BLaER1 (cell line): ENCODE measurements around the gene IFITM1.
A peak's percentile ranks its signal among the peaks of the same experiment; 100 is the strongest.

ENCODE experiments used
- H3K27ac ChIP-seq: shearing (Covaris generic); formaldehyde crosslinking; 2 replicates; pipeline ENCODE4 v1.8.1; 2022
- H3K27me3 ChIP-seq: shearing (Covaris generic); formaldehyde crosslinking; 2 replicates; pipeline ENCODE4 v1.8.1; 2022
- H3K36me3 ChIP-seq: shearing (Covaris generic); formaldehyde crosslinking; 2 replicates; pipeline ENCODE4 v1.8.1; 2022
- H3K4me1 ChIP-seq: shearing (Covaris generic); formaldehyde crosslinking; 2 replicates; pipeline ENCODE4 v1.8.1; 2022
- H3K4me2 ChIP-seq: shearing (Covaris generic); formaldehyde crosslinking; 2 replicates; pipeline ENCODE4 v1.8.1; 2022
- H3K4me3 ChIP-seq: shearing (Covaris generic); formaldehyde crosslinking; 2 replicates; pipeline ENCODE4 v1.8.1; 2022
- H3K9ac ChIP-seq: shearing (Covaris generic); formaldehyde crosslinking; 2 replicates; pipeline ENCODE4 v1.8.1; 2022
- H3K9me3 ChIP-seq: shearing (Covaris generic); formaldehyde crosslinking; 2 replicates; pipeline ENCODE4 v1.8.1; 2022
- H4K20me1 ChIP-seq: shearing (Covaris generic); formaldehyde crosslinking; 2 replicates; pipeline ENCODE4 v1.8.1; 2022
- Cebpa-rat ChIP-seq: shearing (Covaris generic); IDR thresholded peaks from 2 replicates; pipeline ENCODE4 v1.8.1; 2022

The IFITM1 gene

GRCh38 chr11:272931-273198 lies 41.0 kb upstream of the IFITM1 start:
- peaks cover 10% of the 10 kb centered on the region; the same call in 1 of the 2 replicates for H3K9me3 ChIP-seq
- H3K4me1 ChIP-seq, result peaks cover 34% of the 10 kb centered on the region
- no peak for TF ChIP-seq Cebpa-rat
- no peak overlapping the region for H3K4me2 ChIP-seq
- H3K27ac ChIP-seq, result no peak overlapping the region
- no peak overlapping the region for H3K9ac ChIP-seq
- no peaks in the 10 kb centered on the region for H4K20me1 ChIP-seq
- H3K4me3 ChIP-seq, result no peak overlapping the region
- no peaks in the 10 kb centered on the region; the same call in 1 of the 2 replicates for H3K36me3 ChIP-seq
- peaks cover 5% of the 10 kb centered on the region for H3K27me3 ChIP-seq

GRCh38 chr11:276219-276618 lies 37.6 kb upstream of the IFITM1 start:
- H3K27me3 ChIP-seq, result peaks cover 38% of the 10 kb centered on the region
- H3K9ac ChIP-seq, result no peak overlapping the region
- TF ChIP-seq Cebpa-rat, result no peak
- H3K36me3 ChIP-seq, result no peaks in the 10 kb centered on the region; the same call in 1 of the 2 replicates
- peaks cover 40% of the 10 kb centered on the region for H3K4me1 ChIP-seq
- H3K27ac ChIP-seq, result no peak overlapping the region
- H3K4me3 ChIP-seq, result no peak overlapping the region
- H4K20me1 ChIP-seq, result peaks cover 12% of the 10 kb centered on the region
- H3K4me2 ChIP-seq, result no peak overlapping the region
- H3K9me3 ChIP-seq, result peaks cover 17% of the 10 kb centered on the region; the same call in 1 of the 2 replicates

DNA sequence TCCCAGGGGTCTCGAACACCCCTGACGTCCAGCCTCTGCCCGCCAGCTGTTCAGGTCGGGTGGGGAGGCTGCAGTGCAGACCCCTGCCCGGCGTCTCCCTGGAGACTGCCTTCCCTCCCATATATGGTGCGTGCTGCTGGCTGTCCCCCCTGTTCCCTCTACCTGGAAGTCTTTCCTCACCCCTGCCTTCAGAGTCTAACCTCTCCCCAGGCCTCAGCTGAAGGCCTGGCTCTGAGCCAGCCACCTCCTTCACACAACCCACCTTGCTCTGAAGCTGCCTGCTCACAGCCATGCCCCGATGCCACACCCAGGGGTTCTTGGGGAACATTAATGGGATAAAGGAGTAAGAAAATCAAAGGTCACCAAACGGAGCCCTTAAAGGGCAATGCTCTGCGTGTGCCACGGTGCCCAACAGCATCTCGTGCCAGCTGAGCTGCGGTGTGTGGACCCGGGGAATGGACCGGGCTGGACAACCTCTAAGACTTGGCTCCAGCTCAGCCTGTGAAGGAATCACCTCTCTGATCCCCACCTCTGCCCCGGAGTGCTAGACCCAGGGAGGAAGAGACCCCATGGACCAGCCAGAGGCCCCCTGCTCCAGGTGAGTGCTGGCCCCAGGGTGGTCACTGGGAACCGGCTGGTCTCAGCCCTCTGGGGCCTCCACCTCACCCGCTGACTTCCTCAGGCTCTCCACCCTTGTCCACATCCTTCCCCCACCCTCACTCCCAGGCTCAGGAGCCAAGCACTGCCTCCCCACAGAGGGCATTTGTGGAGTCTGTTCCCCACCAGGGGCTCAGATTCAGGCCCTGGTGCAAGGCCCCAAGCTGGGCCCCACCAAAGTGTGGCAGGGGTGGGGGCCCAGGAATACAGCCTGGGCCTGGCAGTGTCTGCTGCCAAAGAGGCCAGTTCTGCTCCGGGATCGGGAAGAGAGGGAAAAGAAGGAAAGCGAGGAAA lies 35.6 kb upstream of the IFITM1 start, which contains the start of gene NLRP6:
Gene NLRP6, plus strand, starts transcription at position 407 of the 951 bp plus-strand sequence. Its CDS starts 163 bp downstream, at position 570.
- Histone ChIP-seq H3K27me3 (peaks cover 59% of the 10 kb centered on the region), H3K27ac (no peak within 1 kb of the TSS), H3K4me1 (peaks cover 40% of the 10 kb centered on the region), H3K36me3 (no peaks in the 10 kb centered on the region), H3K9ac (no peak within 1 kb of the TSS), H3K4me2 (peak within 1 kb of the TSS; percentile 71), H3K4me3 (peak within 1 kb of the TSS; percentile 53), H4K20me1 (peaks cover 27% of the 10 kb centered on the region), H3K9me3 (peaks cover 17% of the 10 kb centered on the region; the same call in 1 of the 2 replicates)
- TF ChIP-seq Cebpa-rat, result no peak

GRCh38 chr11:279040-279965 lies 34.5 kb upstream of the IFITM1 start:
- TF ChIP-seq Cebpa-rat, result no peak
- peak overlapping the region; percentile 71 for H3K4me2 ChIP-seq

DNA sequence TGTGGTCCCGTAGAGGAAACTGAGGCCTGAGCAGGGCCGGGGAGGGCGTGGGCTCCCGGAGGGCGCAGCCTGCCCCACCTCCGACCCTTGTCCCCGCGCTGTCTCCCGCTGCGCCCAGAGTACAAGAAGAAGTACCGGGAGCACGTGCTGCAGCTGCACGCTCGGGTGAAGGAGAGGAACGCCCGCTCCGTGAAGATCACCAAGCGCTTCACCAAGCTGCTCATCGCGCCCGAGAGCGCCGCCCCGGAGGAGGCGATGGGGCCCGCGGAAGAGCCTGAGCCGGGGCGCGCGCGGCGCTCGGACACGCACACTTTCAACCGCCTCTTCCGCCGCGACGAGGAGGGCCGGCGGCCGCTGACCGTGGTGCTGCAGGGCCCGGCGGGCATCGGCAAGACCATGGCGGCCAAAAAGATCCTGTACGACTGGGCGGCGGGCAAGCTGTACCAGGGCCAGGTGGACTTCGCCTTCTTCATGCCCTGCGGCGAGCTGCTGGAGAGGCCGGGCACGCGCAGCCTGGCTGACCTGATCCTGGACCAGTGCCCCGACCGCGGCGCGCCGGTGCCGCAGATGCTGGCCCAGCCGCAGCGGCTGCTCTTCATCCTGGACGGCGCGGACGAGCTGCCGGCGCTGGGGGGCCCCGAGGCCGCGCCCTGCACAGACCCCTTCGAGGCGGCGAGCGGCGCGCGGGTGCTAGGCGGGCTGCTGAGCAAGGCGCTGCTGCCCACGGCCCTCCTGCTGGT lies 33.7 kb upstream of the IFITM1 start:
- no peak for TF ChIP-seq Cebpa-rat
- Histone ChIP-seq H3K4me3 (peak overlapping the region; percentile 53), H3K4me2 (peak overlapping the region; percentile 71), H3K27ac (no peak overlapping the region), H3K9ac (no peak overlapping the region), H3K4me1 (peaks cover 40% of the 10 kb centered on the region), H3K27me3 (peaks cover 77% of the 10 kb centered on the region), H3K9me3 (peaks cover 17% of the 10 kb centered on the region; the same call in 1 of the 2 replicates), H4K20me1 (peaks cover 27% of the 10 kb centered on the region), H3K36me3 (no peaks in the 10 kb centered on the region)

More at GRCh38 chr11:279040-279965, 34.5 kb upstream of the IFITM1 start:
- Histone ChIP-seq H4K20me1 (peaks cover 27% of the 10 kb centered on the region), H3K27me3 (peaks cover 69% of the 10 kb centered on the region), H3K9ac (no peak overlapping the region), H3K4me1 (peaks cover 40% of the 10 kb centered on the region), H3K4me3 (peak overlapping the region; percentile 53), H3K9me3 (peaks cover 17% of the 10 kb centered on the region; the same call in 1 of the 2 replicates), H3K36me3 (no peaks in the 10 kb centered on the region), H3K27ac (no peak overlapping the region)

DNA sequence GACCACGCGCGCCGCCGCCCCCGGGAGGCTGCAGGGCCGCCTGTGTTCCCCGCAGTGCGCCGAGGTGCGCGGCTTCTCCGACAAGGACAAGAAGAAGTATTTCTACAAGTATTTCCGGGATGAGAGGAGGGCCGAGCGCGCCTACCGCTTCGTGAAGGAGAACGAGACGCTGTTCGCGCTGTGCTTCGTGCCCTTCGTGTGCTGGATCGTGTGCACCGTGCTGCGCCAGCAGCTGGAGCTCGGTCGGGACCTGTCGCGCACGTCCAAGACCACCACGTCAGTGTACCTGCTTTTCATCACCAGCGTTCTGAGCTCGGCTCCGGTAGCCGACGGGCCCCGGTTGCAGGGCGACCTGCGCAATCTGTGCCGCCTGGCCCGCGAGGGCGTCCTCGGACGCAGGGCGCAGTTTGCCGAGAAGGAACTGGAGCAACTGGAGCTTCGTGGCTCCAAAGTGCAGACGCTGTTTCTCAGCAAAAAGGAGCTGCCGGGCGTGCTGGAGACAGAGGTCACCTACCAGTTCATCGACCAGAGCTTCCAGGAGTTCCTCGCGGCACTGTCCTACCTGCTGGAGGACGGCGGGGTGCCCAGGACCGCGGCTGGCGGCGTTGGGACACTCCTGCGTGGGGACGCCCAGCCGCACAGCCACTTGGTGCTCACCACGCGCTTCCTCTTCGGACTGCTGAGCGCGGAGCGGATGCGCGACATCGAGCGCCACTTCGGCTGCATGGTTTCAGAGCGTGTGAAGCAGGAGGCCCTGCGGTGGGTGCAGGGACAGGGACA lies 32.9 kb upstream of the IFITM1 start:
- TF ChIP-seq Cebpa-rat, result no peak
- Histone ChIP-seq H3K27me3 (peaks cover 85% of the 10 kb centered on the region), H3K27ac (no peak overlapping the region), H3K36me3 (no peaks in the 10 kb centered on the region), H3K4me3 (peak overlapping the region; percentile 53; the same call in 1 of the 2 replicates), H3K9me3 (peaks cover 17% of the 10 kb centered on the region; the same call in 1 of the 2 replicates), H4K20me1 (peaks cover 27% of the 10 kb centered on the region), H3K4me2 (peak overlapping the region; percentile 71), H3K9ac (no peak overlapping the region), H3K4me1 (peaks cover 40% of the 10 kb centered on the region)

- peaks cover 40% of the 10 kb centered on the region for H3K4me1 ChIP-seq
- peaks cover 10% of the 10 kb centered on the region; the same call in 1 of the 2 replicates for H3K9me3 ChIP-seq
- H3K4me2 ChIP-seq, result peak overlapping the region; percentile 71
- peak overlapping the region; percentile 53; the same call in 1 of the 2 replicates for H3K4me3 ChIP-seq
- H3K36me3 ChIP-seq, result no peaks in the 10 kb centered on the region
- H3K27me3 ChIP-seq, result peaks cover 92% of the 10 kb centered on the region
- no peak for TF ChIP-seq Cebpa-rat
- no peak overlapping the region for H3K9ac ChIP-seq
- H3K27ac ChIP-seq, result no peak overlapping the region
- H4K20me1 ChIP-seq, result peaks cover 27% of the 10 kb centered on the region
Measured at GRCh38 chr11:281486-282161, 32.2 kb upstream of the IFITM1 start.

DNA sequence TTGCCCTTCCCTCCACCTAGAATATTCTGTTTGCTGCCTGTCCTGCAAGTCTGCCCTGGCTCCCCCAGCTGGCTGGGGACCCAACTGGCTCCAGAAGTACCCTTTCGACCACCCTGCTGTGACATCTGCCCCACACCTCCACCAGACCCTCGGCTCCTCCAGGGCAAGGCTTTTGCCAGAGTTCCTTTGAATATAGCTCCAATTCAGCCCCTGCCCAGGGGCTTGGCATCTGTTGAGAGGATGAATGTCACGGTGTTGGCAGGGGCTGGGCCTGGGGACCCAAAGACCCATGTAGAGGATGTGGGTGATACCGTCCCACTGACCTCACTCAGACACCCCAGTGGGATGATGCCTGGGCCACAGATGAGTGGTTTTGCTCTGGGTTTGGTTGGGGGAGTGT lies 31.7 kb upstream of the IFITM1 start:
- Histone ChIP-seq H3K27ac (no peak overlapping the region), H3K9me3 (peaks cover 8% of the 10 kb centered on the region; the same call in 1 of the 2 replicates), H3K27me3 (peaks cover 98% of the 10 kb centered on the region), H3K36me3 (no peaks in the 10 kb centered on the region), H3K9ac (no peak overlapping the region), H3K4me2 (no peak overlapping the region), H3K4me1 (peaks cover 43% of the 10 kb centered on the region), H4K20me1 (peaks cover 28% of the 10 kb centered on the region), H3K4me3 (no peak overlapping the region)
- no peak for TF ChIP-seq Cebpa-rat
